Lower lobe of right lung (tissue), 2 donors: ENCODE measurements around the gene FADS6. TPM values are rescaled to one million over a fixed set of nuclear protein-coding genes. Genes with fewer than 3 reads are reported as not detected.

Experiments used
- ATAC-seq, 2 donors: fragments of 200-7000 bp; cut with Tn5 transposase; one replicate each; pipeline ENCODE4 v1.9.1; 2020 to 2022; ENCODE audit warnings: mild to moderate bottlenecking in 2 of 2, moderate library complexity in 2 of 2
- DNase-seq: peaks from one replicate; pipeline ENCODE4 v3.0.0-alpha.2; 2020
- H3K27ac ChIP-seq: fragments of 200-600 bp; one replicate; pipeline ENCODE4 v1.8.0; 2022
- H3K27me3 ChIP-seq: fragments of 200-600 bp; one replicate; pipeline ENCODE4 v1.8.0; 2022; ENCODE audit warnings: low read depth
- H3K36me3 ChIP-seq: fragments of 200-600 bp; one replicate; pipeline ENCODE4 v1.8.0; 2022; ENCODE audit warnings: mild to moderate bottlenecking
- H3K4me1 ChIP-seq: fragments of 200-600 bp; one replicate; pipeline ENCODE4 v1.8.0; 2022
- H3K4me3 ChIP-seq: fragments of 200-600 bp; one replicate; pipeline ENCODE4 v1.8.0; 2022; ENCODE audit warnings: mild to moderate bottlenecking
- H3K9me3 ChIP-seq: fragments of 200-600 bp; one replicate; pipeline ENCODE4 v1.8.0; 2022
- intact Hi-C: fragments of 100-400 bp; cut with DNase I; formaldehyde crosslinking; loops from one replicate; pipeline ENCODE4 v1.11.0; 2022
- total RNA-seq: library from RNA; stranded (reverse); fragmentation: NEBNext Ultra II Directional; extraction: Animal tissue kit (Norgen Biotek cat#: 25700); gene quantifications from one replicate; pipeline ENCODE4 v1.2.1, GENCODE V29; 2021
- TF ChIP-seq, protein P1 (sequence below): fragments of 200-600 bp; IDR thresholded peaks from one replicate; pipeline ENCODE4 v1.8.0; 2022; ENCODE audit warnings: antibody characterized with exemption, mild to moderate bottlenecking
- donor health status: DM: no; HTN: yes; CAD: no; lungs with severe emphysema.

FADS6 gene
- total RNA-seq, 1 donor from 2014 or later = not detected

GRCh38 chr17:74888469-74888868 is 5.0 kb downstream of the FADS6 start:
- no peaks in the 10 kb centered on the region for H3K36me3 ChIP-seq
- H3K27ac ChIP-seq = no peak overlapping the region
- ATAC-seq (no peak), DNase-seq (no peak)
- intact Hi-C loops = no loop called here
- TF ChIP-seq, protein P1, sequence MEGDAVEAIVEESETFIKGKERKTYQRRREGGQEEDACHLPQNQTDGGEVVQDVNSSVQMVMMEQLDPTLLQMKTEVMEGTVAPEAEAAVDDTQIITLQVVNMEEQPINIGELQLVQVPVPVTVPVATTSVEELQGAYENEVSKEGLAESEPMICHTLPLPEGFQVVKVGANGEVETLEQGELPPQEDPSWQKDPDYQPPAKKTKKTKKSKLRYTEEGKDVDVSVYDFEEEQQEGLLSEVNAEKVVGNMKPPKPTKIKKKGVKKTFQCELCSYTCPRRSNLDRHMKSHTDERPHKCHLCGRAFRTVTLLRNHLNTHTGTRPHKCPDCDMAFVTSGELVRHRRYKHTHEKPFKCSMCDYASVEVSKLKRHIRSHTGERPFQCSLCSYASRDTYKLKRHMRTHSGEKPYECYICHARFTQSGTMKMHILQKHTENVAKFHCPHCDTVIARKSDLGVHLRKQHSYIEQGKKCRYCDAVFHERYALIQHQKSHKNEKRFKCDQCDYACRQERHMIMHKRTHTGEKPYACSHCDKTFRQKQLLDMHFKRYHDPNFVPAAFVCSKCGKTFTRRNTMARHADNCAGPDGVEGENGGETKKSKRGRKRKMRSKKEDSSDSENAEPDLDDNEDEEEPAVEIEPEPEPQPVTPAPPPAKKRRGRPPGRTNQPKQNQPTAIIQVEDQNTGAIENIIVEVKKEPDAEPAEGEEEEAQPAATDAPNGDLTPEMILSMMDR = no peak
- no peak overlapping the region for H3K4me3 ChIP-seq
- peaks cover 11% of the 10 kb centered on the region for H3K4me1 ChIP-seq
- no peaks in the 10 kb centered on the region for H3K9me3 ChIP-seq
- peaks cover 51% of the 10 kb centered on the region for H3K27me3 ChIP-seq

DNA sequence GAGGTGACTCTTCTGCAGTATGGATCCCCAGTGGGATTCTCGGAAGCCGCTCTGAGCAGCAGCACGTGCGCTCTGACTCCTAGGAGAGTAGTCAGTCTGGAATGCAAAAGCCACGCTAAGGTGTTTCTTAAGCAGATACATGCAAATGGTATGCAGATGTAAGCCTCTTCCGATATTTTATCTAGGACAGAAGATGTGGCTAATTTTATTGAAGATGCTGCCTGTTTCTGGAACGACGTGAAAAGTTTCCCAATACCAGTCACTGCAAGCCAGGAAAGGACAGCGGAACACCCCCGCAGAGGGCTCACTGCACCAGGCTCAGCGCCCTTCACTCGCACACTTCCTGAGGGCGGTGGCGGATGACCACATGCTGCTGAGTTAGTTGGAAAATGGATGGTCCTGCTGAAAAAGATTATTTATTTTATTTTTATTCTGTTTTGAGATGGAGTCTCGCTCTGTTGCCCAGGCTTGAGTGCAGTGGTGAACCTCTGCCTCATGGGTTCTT is 10.1 kb downstream of the FADS6 start:
- Histone ChIP-seq H3K27me3 (peaks cover 24% of the 10 kb centered on the region), H3K4me1 (no peaks in the 10 kb centered on the region), H3K36me3 (no peaks in the 10 kb centered on the region), H3K27ac (no peak overlapping the region), H3K4me3 (no peak overlapping the region), H3K9me3 (no peaks in the 10 kb centered on the region)
- ATAC-seq (peak in 1 of 2 donors; percentile 51), DNase-seq (no peak)
- TF ChIP-seq, protein P1 = no peak
- intact Hi-C loops = no loop called here

DNA sequence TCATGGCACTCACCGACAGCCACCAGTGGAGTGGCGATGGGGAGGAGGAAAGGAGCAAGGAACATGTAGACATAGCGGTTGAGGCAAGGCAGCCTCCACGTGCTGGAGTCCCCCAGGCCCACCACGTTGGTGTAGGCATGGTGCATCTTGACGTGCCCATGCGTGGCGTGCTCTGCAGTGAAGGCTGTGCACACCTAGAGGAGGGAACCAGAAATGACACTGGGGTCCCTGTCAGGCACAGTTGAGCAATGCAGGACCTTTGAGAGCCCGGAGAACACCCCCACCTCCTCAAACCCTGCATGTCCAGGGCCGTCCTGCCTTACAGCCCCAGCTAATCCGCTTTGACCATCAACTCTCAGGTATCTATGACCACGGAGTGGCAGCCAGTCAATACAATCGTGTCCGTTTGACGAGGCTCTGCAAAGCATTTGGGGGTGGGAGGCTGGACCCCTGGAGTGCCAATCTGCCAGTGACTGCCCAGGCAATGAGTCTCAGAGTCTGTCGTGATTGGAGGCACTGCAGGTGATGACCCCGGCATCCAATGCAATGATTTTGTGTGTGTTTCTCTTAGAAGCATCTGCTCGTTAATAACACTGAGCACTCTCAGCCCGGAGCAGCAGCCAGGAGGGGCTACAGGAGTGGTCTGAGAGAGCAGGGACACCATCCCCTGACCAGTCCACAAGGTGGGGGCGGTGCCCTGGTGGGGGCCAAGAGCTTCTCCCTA is 10.8 kb downstream of the FADS6 start:
- Histone ChIP-seq H3K27me3 (peaks cover 24% of the 10 kb centered on the region), H3K27ac (no peak overlapping the region), H3K36me3 (no peaks in the 10 kb centered on the region), H3K4me1 (no peaks in the 10 kb centered on the region), H3K4me3 (no peak overlapping the region), H3K9me3 (no peaks in the 10 kb centered on the region)
- ATAC-seq (no peak), DNase-seq (no peak)
- intact Hi-C loops = no loop called here
- TF ChIP-seq, protein P1 = no peak

- Histone ChIP-seq H3K27ac (no peak overlapping the region), H3K27me3 (peaks cover 15% of the 10 kb centered on the region), H3K9me3 (no peaks in the 10 kb centered on the region), H3K4me3 (no peak overlapping the region), H3K4me1 (no peaks in the 10 kb centered on the region), H3K36me3 (no peaks in the 10 kb centered on the region)
- DNase-seq (no peak), ATAC-seq (no peak)
- TF ChIP-seq, protein P1 = no peak
- intact Hi-C loops = no loop called here
These were observed 12.4 kb downstream of the FADS6 start for GRCh38 chr17:74881073-74881472.

- TF ChIP-seq, protein P1 = no peak
- DNase-seq (no peak), ATAC-seq (no peak)
- no peaks in the 10 kb centered on the region for H3K4me1 ChIP-seq
- no peak overlapping the region for H3K27ac ChIP-seq
- intact Hi-C loops = no loop called here
- H3K4me3 ChIP-seq = no peak overlapping the region
- no peaks in the 10 kb centered on the region for H3K9me3 ChIP-seq
- H3K27me3 ChIP-seq = peaks cover 15% of the 10 kb centered on the region
- no peaks in the 10 kb centered on the region for H3K36me3 ChIP-seq
These were observed 14.1 kb downstream of the FADS6 start for GRCh38 chr17:74879308-74879707.
